ENCODE results near the gene GSC2. TPM values are rescaled to one million over a fixed set of nuclear protein-coding genes. Genes with fewer than 3 reads are reported as not detected.
A peak's percentile ranks its signal among the peaks of the same experiment; 100 is the strongest.

GSC2 gene
- total RNA-seq, 2 experiments from 2014 or later = not detected

DNA sequence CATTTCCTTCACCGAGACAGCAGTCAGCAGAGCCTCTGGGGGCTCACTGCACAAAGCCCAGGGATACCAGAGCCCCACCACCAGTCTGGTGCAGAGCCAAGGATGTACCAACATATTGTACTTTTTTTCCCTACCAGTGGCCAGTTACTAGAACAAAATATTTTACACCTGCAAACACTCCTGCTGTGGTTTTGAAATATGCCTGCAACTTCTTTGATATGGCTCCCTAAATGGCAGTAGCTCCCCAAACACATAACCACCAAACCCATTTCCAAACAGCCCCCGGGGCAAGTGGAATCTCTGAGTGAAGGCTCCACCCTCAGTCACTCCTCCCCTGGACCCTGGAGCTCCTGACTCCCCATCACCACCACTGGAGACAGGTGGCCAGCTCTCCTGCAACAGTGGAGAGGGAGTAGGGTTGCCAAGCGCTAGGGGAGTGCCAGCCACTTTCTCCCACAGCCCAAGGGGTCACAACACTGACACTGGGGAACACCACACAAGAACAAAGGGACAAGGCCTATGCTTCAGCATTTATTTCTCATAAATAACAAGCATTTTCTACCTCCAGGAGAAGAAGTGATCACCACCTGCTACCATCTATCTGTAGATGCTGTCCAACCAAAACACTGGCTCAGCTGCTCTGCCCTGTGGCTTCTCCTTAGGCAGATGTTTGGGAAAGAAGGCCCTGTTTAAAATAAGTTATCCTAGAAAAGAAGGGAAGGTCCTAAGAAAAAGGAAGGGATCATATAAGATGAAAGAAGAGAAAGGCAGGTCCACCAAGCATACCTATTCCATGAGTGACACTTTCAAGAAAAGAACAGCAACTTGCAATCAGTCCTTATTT, 43.0 kb downstream of the GSC2 start:
- ATAC-seq (ENCODE audit: poor library complexity) = no peak

GRCh38 chr22:19105867-19106802, 44.0 kb downstream of the GSC2 start:
- no peaks in the 10 kb centered on the region for H3K9me3 ChIP-seq (ENCODE audit: control insufficient read depth in 1 of 2, insufficient read depth in 1 of 2, low read length in 2 of 2)
- H3K9me3 Mint-ChIP-seq = no peaks in the 10 kb centered on the region
- no peak overlapping the region for H3K4me3 ChIP-seq (ENCODE audit: low read length)
- peaks cover 3% of the 10 kb centered on the region for H3K36me3 ChIP-seq (ENCODE audit: insufficient read depth, low read length)
- peaks cover 76% of the 10 kb centered on the region for H3K4me1 Mint-ChIP-seq (ENCODE audit: low read depth)
- peak; percentile 67 for TF ChIP-seq CTCF (IDR thresholded peaks at IDR 0.05)
- H3K27ac ChIP-seq (ENCODE audit: low read depth in 1 of 2, low read length in 2 of 2) = no peak overlapping the region
- intact Hi-C loops (cut with DNase I, micrococcal nuclease) = loop anchor here (1.0 to 10.0 kb wide), 6 partner anchors 38 to 529 kb away; partner anchors contain the start of genes ESS2 (in 2 of the 2), SLC25A1 (in 2 of the 2) and C22orf39 (in 1 of the 2)
- CTCF ChIA-PET = interaction anchor here (1.0 kb wide), 1 partner anchor 9 kb away, joined by 4 read pairs; no protein-coding TSS in a partner anchor
- H3K27me3 ChIP-seq (ENCODE audit: control insufficient read depth in 1 of 2, insufficient read depth in 2 of 2, low read length in 2 of 2) = no peaks in the 10 kb centered on the region
- DNase-seq = peak; percentile 27 to 78 (median 60)
- peaks cover 49% of the 10 kb centered on the region for H3K4me1 ChIP-seq (ENCODE audit: insufficient read depth, low read length)
- H3K27me3 Mint-ChIP-seq = no peaks in the 10 kb centered on the region
- peak overlapping the region; percentile 86 for H3K27ac Mint-ChIP-seq
- ATAC-seq (ENCODE audit: poor library complexity) = peak; percentile 45
- peaks cover 22% of the 10 kb centered on the region for H3K36me3 Mint-ChIP-seq (ENCODE audit: low read depth)
- peak overlapping the region; percentile 66 for H3K4me3 Mint-ChIP-seq
- POLR2A ChIA-PET = interaction anchor here (1.0 to 3.5 kb wide), 2 partner anchors 16 to 46 kb away, joined by 3 to 21 read pairs; partner anchors contain the start of gene DGCR2

More for the DNA sequence above, 43.0 kb downstream of the GSC2 start:
- H3K4me3 Mint-ChIP-seq = peak overlapping the region; percentile 50
- H3K36me3 Mint-ChIP-seq (ENCODE audit: low read depth) = peaks cover 18% of the 10 kb centered on the region
- no peak overlapping the region for H3K4me3 ChIP-seq (ENCODE audit: low read length)
- DNase-seq = no peak
- intact Hi-C loops (cut with DNase I, micrococcal nuclease) = loop anchor here (1.0 to 10.0 kb wide), 6 partner anchors 37 to 528 kb away; partner anchors contain the start of genes ESS2 (in 2 of the 2), SLC25A1 (in 2 of the 2) and C22orf39 (in 1 of the 2)
- H3K9me3 Mint-ChIP-seq = no peaks in the 10 kb centered on the region
- no peaks in the 10 kb centered on the region for H3K27me3 Mint-ChIP-seq
- ChIA-PET CTCF (interaction anchor here (1.0 to 1.3 kb wide), 2 partner anchors 8 to 38 kb away, joined by 4 to 5 read pairs; partner anchors contain the start of gene ESS2), POLR2A (interaction anchor here (1.0 to 3.5 kb wide), 3 partner anchors 15 to 45 kb away, joined by 3 to 21 read pairs (median 8); partner anchors contain the start of genes DGCR2 and ESS2)
- peaks cover 54% of the 10 kb centered on the region for H3K4me1 ChIP-seq (ENCODE audit: insufficient read depth, low read length)
- no peaks in the 10 kb centered on the region for H3K9me3 ChIP-seq (ENCODE audit: control insufficient read depth in 1 of 2, insufficient read depth in 1 of 2, low read length in 2 of 2)
- H3K27me3 ChIP-seq (ENCODE audit: control insufficient read depth in 1 of 2, insufficient read depth in 2 of 2, low read length in 2 of 2) = no peaks in the 10 kb centered on the region
- no peak for TF ChIP-seq CTCF (IDR thresholded peaks at IDR 0.05)
- H3K4me1 Mint-ChIP-seq (ENCODE audit: low read depth) = peaks cover 77% of the 10 kb centered on the region
- peaks cover 3% of the 10 kb centered on the region for H3K36me3 ChIP-seq (ENCODE audit: insufficient read depth, low read length)
- H3K27ac Mint-ChIP-seq = peak overlapping the region; percentile 86
- no peak overlapping the region for H3K27ac ChIP-seq (ENCODE audit: low read depth in 1 of 2, low read length in 2 of 2)

DNA sequence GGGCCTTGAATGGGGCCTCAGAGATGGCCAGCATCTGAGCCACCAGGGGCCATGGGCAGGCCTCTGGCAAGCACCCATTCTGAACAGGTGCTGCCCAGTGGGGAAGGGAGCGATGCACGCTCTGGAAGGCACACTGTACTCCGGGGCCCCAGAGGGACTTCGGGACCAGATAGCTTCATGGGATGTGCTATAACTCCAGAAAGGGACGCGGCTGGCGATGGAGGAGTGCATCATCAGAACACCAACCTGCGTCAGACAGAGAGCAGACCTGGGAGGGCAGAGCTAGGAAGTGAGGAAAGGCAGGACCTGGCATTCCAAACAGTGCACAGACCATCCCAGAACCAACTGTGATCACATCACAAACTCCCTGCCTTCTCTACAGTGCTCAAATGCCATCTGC, 44.6 kb downstream of the GSC2 start:
- peaks cover 3% of the 10 kb centered on the region for H3K36me3 ChIP-seq (ENCODE audit: insufficient read depth, low read length)
- Mint-ChIP-seq H3K36me3 (ENCODE audit: low read depth) (peaks cover 26% of the 10 kb centered on the region), H3K9me3 (no peaks in the 10 kb centered on the region), H3K4me1 (ENCODE audit: low read depth) (peaks cover 69% of the 10 kb centered on the region), H3K27me3 (no peaks in the 10 kb centered on the region), H3K4me3 (no peak overlapping the region), H3K27ac (no peak overlapping the region)
- intact Hi-C loops (cut with DNase I, micrococcal nuclease) = loop anchor here (5.0 to 10.0 kb wide), 3 partner anchors 72 to 529 kb away; partner anchors contain the start of genes SLC25A1 (in 2 of the 2) and C22orf39 (in 1 of the 2)
- peaks cover 42% of the 10 kb centered on the region for H3K4me1 ChIP-seq (ENCODE audit: insufficient read depth, low read length)
- ATAC-seq (ENCODE audit: poor library complexity) = no peak
- CTCF ChIA-PET = no interaction called here
- POLR2A ChIA-PET = interaction anchor here (3.5 kb wide), 1 partner anchor 17 kb away, joined by 21 read pairs; the partner anchor contains the start of gene DGCR2
- H3K27me3 ChIP-seq (ENCODE audit: control insufficient read depth in 1 of 2, insufficient read depth in 2 of 2, low read length in 2 of 2) = no peaks in the 10 kb centered on the region
- TF ChIP-seq CTCF (IDR thresholded peaks at IDR 0.05) = no peak
- no peak for DNase-seq
- no peaks in the 10 kb centered on the region for H3K9me3 ChIP-seq (ENCODE audit: control insufficient read depth in 1 of 2, insufficient read depth in 1 of 2, low read length in 2 of 2)
- no peak overlapping the region for H3K27ac ChIP-seq (ENCODE audit: low read depth in 1 of 2, low read length in 2 of 2)
- no peak overlapping the region for H3K4me3 ChIP-seq (ENCODE audit: low read length)

All from CD4-positive, alpha-beta T cell (primary cell).